ENCODE data around the gene IFITM5. TPM values are rescaled to one million over a fixed set of nuclear protein-coding genes. Genes with fewer than 3 reads are reported as not detected.

Gene IFITM5
- total and polyA plus RNA-seq, 2 of the 4 experiments (the other 2 are of a cell fraction), result not detected

DNA sequence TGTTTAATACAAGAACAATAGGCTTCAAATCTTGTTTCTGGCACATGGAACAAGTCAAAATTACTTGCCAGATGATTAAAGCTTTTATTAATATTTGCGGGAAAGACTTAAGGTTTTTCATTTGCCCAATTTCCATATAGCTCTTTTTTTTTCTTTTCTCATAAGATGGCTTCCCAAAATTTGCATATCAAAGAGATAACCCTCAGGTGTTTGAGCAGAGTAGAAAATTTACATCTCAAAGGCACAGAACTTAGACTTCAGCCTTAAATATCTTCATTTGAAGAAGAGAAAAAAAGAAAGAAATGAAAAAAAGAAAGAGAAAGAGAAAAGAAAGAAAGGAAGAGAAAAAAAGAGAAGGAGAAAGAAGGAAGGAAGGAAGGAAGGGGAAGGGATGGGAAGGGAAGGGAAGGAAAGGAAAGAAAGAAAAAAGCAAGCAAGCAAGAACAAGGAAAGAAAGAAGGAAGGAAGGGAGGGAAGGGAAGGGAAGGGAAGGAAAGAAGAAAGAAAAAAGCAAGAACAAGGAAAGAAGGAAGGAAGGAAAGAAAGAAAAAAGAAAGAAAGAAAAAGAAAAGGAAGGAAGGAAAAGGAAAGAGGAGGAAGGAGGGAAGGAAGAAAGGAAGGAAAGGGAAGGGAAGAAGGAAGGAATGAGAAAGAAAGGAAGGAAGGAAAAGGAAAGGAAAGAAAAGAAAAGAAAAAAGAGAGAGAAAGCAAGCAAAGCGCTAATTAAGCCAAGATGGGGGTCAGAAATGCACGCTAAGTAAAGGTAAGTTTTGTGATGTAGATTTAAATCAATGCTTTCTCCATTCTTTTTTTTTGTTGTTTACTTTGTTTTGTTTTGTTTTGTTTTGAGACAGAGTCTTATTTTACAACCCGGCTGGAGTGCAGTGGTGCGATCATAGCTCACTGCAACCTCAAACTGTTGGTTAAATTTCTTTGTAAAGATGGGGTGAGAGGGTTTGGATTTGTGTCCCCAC, 41.5 kb upstream of the IFITM5 start (continued):
- no peak for TF ChIP-seq MXI1 (IDR thresholded peaks at IDR 0.05; ENCODE audit: borderline replicate concordance, low read depth, low read length)

DNA sequence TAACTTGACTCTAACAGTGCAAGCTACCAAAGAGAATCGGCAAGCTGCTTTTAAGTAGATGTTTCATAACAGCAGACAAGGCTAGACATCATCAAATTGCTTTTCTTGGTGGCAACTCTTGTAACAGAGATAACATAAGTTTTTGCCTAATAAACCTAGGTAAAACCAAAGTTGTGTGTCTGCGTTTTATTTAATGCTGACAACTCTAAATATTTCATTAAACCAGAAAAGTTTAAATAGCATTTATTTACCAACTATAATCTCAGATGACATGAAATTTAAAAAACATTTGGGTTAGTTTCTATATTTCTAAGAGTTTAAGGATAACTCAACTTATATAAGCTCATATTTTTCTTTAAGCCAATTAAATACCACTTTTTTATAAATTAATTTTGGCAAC, 40.6 kb upstream of the IFITM5 start:
- no peak for TF ChIP-seq NFE2L2 (IDR thresholded peaks at IDR 0.05; ENCODE audit: low read depth, low read length)
- peak; percentile 58 for TF ChIP-seq MAFK (IDR thresholded peaks at IDR 0.05; ENCODE audit: low read depth, low read length)
- no peak for TF ChIP-seq RAD21 (IDR thresholded peaks at IDR 0.05; ENCODE audit: low read length)
- H3K4ac ChIP-seq (ENCODE audit: low read depth, low read length), result no peak overlapping the region
- H3K23ac ChIP-seq (ENCODE audit: low read depth, low read length), result no peak overlapping the region
- H3K18ac ChIP-seq (ENCODE audit: low read depth, low read length), result no peak overlapping the region
- H3K36me3 ChIP-seq (ENCODE audit: control insufficient read depth, insufficient read depth, low read length), result no peaks in the 10 kb centered on the region
- no peak overlapping the region for H3K4me3 ChIP-seq (ENCODE audit: insufficient read depth, low read depth, low read length)
- ChIA-PET POLR2A (ENCODE audit: unreplicated experiment) (no interaction called here), CTCF (interaction anchor here (0.7 to 1.1 kb wide), 3 partner anchors 9 to 70 kb away, joined by 3 to 4 read pairs (median 3); no protein-coding TSS in a partner anchor)
- no peaks in the 10 kb centered on the region for H4K20me1 ChIP-seq (ENCODE audit: insufficient read depth, low read length)
- no peak overlapping the region for H2AK9ac ChIP-seq (replicated peaks; ENCODE audit: low read depth, low read length, poor library complexity)
- no peak overlapping the region for H2AK5ac ChIP-seq (ENCODE audit: low read depth, low read length)
- H4K91ac ChIP-seq (ENCODE audit: insufficient read depth, low read depth, low read length), result no peak overlapping the region
- H3K9ac ChIP-seq (ENCODE audit: low read depth, low read length), result no peak overlapping the region
- no peak for ATAC-seq (ENCODE audit: low read depth)
- H2BK120ac ChIP-seq (ENCODE audit: low read depth, low read length), result no peak overlapping the region
- no peak overlapping the region for H4K5ac ChIP-seq (ENCODE audit: low read depth, low read length)
- H2AFZ ChIP-seq (replicated peaks; ENCODE audit: low read length, poor library complexity), result no peak overlapping the region
- peaks cover 5% of the 10 kb centered on the region for H3K4me1 ChIP-seq (ENCODE audit: control insufficient read depth, insufficient read depth, low read length)
- H3K27me3 ChIP-seq (ENCODE audit: control insufficient read depth, insufficient read depth, low read length), result peaks cover 8% of the 10 kb centered on the region
- no peak overlapping the region for H3K27ac ChIP-seq (ENCODE audit: insufficient read depth, low read length)
- no TSS peak for BruUV-seq (replicated peaks)
- intact Hi-C loops (cut with micrococcal nuclease) (no loop called here), in situ Hi-C loops (cut with MboI; ENCODE audit: low sequenced_read_pairs) (no loop called here), dilution Hi-C loops (cut with HindIII; ENCODE audit: low sequenced_read_pairs, unreplicated experiment) (no loop called here)
- no peak overlapping the region for H4K8ac ChIP-seq (ENCODE audit: low read depth in 2 of 2, low read length in 2 of 2)
- H2BK20ac ChIP-seq (ENCODE audit: low read depth, low read length), result no peak overlapping the region
- no peaks in the 10 kb centered on the region for H3K79me1 ChIP-seq (ENCODE audit: low read depth in 1 of 2, low read length in 2 of 2)
- H3K4me2 ChIP-seq (ENCODE audit: low read depth, low read length), result no peak overlapping the region
- no CpG with 5 or more reads among the region's 2 CpGs for WGBS, 2 experiments (ENCODE audit: extremely low coverage in 2 of 2, insufficient read length in 1 of 2)
- H2BK15ac ChIP-seq (ENCODE audit: low read depth, low read length), result no peak overlapping the region
- no peak overlapping the region for H3K14ac ChIP-seq (replicated peaks; ENCODE audit: low read depth, low read length)
- no peak overlapping the region for H2BK5ac ChIP-seq (ENCODE audit: low read depth, low read length, poor library complexity, severe bottlenecking)
- H3K56ac ChIP-seq (ENCODE audit: extremely low read depth, insufficient read depth, low read length), result no peak overlapping the region
- DNase-seq, result no peak
- no peaks in the 10 kb centered on the region for H3K9me3 ChIP-seq (ENCODE audit: control insufficient read depth, insufficient read depth, low read length)
- no peaks in the 10 kb centered on the region for H3K9me1 ChIP-seq (ENCODE audit: insufficient read depth, low read length)
